Superior temporal gyrus (tissue), 1 donor: Measurements from ENCODE around the gene ING1.
"Not testable (repeated sequence)": the region's sequence is repeated elsewhere in the genome, so short reads cannot be mapped to it uniquely, and the experiment has no call there.

Experiments
- DNase-seq: peaks from one replicate; pipeline ENCODE4 v3.0.0-alpha.2; 2016; ENCODE audit errors: extremely low spot score

ING1 gene

GRCh38 chr13:110715395-110716246, 2.1 kb downstream of the ING1 start:
- DNase-seq = peak; percentile 99

DNA sequence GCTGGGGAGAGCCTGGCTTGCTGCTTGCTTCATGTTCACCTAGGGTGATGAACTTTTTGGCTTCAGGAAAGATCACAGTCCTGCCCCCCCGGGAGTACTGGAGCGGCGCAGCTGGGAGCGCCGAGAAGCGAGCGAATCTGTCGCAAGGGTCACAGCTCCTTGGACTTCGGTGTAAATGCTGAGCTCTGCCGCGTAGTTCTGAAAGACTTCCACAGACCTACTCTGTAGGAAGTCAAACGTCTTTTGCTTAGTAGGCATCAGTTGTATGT, 2.7 kb downstream of the ING1 start:
- no peak for DNase-seq

DNA sequence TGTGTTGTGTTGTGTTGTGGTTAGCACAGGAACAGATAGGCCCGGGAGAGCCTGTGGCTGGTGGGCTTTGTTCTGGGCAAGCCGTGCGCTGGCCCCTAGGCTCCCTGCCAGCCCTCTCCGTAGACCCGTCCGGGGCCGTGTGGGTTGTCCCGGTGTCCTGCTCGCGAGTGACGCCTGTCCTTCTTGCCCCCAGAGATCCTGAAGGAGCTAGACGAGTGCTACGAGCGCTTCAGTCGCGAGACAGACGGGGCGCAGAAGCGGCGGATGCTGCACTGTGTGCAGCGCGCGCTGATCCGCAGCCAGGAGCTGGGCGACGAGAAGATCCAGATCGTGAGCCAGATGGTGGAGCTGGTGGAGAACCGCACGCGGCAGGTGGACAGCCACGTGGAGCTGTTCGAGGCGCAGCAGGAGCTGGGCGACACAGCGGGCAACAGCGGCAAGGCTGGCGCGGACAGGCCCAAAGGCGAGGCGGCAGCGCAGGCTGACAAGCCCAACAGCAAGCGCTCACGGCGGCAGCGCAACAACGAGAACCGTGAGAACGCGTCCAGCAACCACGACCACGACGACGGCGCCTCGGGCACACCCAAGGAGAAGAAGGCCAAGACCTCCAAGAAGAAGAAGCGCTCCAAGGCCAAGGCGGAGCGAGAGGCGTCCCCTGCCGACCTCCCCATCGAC, 5.7 kb downstream of the ING1 start:
- DNase-seq = no peak

DNA sequence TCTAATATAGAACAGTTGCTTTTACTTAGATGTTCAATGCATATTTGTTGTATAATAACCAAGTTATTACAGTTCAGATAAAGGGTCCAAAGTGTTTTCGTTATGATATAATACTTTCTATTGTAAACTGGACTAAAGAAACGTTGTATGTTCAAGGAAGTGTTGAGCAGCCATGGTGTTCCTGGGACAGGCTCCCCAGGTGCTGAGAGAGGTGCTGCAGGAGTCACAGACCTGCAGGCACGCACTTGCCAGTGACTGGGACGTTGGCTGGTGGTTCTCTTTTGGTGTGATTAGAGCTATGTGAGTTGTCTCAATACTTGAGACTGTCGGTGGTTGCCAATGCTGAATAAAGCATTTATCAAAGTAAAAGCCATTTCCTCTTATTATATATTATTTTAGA, 9.5 kb downstream of the ING1 start:
- DNase-seq = no peak

- no peak for DNase-seq
Observed at GRCh38 chr13:110723598-110723997, 10.1 kb downstream of the ING1 start.

GRCh38 chr13:110726153-110726552, 12.7 kb downstream of the ING1 start:
- DNase-seq = not testable (repeated sequence)

GRCh38 chr13:110726726-110727125, 13.2 kb downstream of the ING1 start:
- no peak for DNase-seq

GRCh38 chr13:110731072-110731471, 17.6 kb downstream of the ING1 start:
- no peak for DNase-seq

GRCh38 chr13:110734561-110734960, 21.1 kb downstream of the ING1 start:
- no peak for DNase-seq

- no peak for DNase-seq
Observed at GRCh38 chr13:110737555-110737954, 24.1 kb downstream of the ING1 start.

DNA sequence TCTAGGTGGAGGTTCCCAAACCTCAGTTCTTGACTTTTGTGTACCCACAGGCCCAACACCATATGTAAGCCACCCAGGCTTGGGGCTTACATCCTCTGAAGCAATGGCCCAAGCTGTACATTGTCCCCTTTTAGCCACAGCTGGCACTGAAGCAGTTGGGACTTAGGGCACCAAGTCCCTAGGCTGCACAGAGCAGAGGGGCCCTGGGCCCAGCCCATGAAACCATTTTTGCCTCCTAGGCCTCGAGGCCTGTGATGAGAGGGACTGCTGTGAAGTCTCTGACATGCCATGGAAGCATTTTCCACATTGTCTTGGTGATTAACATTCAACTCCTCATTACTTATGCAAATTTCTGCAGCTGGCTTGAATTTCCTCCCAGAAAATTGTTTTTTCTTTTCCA, 30.2 kb downstream of the ING1 start:
- no peak for DNase-seq

DNA sequence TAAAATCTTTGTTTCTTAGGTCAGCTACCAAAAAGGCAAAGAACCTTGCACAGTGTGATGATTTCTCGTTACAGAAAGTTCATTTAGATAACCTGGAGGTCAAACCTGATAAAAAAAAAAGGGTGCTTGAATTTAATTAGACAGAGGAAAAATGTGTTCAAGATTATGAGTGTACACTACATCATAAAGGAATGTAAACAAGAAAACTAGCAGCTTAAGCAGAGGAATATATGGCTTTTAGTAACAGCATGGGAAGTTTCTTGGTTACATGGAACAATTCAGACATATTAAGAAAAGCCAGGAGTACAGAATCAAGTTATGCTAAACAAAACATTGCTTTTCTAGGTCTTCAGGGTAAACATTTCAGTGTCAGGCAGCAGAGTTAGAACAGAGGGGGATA, 32.9 kb downstream of the ING1 start:
- DNase-seq = no peak

- DNase-seq = no peak
Observed at GRCh38 chr13:110748271-110748670, 34.8 kb downstream of the ING1 start.

GRCh38 chr13:110756219-110756631, 42.7 kb downstream of the ING1 start:
- DNase-seq = no peak

DNA sequence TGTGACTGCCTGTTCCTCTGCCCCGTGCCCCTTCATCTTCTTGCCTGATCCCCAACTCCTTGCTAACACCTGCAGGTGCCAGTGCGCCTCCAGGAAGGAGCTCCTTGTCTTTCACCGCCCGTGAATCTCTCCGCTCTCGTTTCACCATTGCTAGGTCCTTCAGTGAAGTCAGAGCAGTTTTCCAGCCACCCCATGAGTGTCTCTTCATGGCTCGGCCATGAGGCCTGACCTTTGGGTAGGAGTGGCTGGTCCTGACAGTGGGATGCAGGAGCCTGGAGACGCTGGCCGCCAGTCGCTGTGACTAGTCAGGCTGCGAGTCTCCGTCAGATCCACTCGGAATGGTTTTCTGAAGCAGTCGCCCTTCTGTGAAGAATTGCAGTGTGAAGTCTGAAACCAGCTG, 43.8 kb downstream of the ING1 start:
- no peak for DNase-seq

GRCh38 chr13:110758195-110758805, 44.8 kb downstream of the ING1 start:
- no peak for DNase-seq

DNA sequence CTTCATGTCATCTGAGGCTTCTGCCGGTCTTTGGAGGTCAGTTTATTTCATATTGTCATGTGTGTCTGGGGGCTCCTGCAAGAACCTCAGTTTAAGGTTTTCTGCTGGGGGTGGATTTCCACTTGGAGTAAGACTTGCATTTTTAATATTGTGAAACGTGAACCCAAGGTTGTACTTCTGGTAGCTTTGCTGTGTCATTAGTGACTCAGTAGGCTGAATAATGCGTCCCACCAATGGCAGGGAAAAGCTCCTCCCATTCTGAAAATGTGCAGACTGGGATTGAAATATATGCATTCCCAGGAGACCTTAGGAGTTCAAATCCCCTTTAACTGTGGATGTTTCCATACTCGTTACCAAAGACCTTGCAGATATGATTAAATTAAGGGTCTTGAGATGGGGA, 46.2 kb downstream of the ING1 start:
- no peak for DNase-seq

- no peak for DNase-seq
Observed at GRCh38 chr13:110760611-110761010, 47.1 kb downstream of the ING1 start.

DNA sequence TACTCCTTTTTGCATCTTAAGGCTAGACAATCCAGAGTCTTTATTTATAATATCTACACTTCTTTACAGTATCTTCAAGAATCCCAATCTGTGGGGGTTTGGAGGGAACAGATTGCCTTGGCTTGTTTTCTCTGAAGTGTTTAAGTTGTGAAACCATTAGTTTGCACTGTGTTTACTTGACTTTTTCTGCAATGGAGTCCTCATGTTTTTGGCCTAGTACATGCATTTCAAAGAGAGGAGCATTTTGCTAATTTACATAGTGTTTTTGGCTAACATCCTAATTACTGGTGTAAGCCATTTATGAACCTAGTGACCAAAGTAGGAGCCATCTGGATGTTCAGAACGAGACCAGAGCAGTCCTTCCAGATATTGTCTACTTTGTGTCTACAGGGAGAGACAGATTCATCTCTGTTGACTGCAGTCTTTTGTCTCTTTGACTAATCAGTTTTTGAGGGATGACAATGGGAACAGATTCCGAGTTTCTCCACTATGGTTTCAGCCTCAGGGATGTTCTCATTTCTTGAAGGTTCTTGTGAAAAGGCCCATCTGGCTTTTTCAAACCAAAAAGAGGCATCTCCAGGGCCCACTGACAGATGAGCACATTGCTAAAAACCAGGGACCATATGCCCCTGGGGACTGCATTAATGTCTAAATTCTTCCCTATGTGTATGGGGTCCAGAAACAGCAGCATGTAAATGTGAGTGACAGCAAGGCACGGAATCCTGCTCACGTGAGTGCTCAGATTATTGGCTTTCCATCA, 53.4 kb downstream of the ING1 start:
- no peak for DNase-seq

DNA sequence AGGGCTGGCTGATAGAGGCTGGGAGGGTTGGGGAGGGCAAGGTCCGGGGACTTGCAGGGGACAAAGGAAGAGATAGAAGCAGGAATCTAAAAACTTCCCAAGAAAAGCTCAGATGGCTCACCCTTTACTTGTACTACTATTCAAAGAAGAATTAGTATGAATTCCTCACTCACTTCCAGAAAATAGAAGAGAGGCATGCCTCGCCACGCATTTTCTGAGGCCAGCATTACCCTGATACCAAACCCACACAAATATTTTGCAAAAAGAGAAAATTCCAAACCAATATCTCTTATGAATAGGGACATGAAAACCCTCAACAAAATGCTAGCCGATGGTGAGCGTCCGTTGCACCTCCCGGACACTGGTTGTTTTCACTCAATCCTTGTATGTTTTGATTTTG, 54.0 kb downstream of the ING1 start:
- no peak for DNase-seq

- no peak for DNase-seq
Observed at GRCh38 chr13:110769097-110769496, 55.6 kb downstream of the ING1 start.

- DNase-seq = no peak
Observed at GRCh38 chr13:110770678-110771077, 57.2 kb downstream of the ING1 start.
